MM.1S (cell line): ENCODE measurements around the gene LRRK1.

Experiments used
- DNase-seq: peaks from one replicate; pipeline ENCODE4 v3.0.0-alpha.2; 2015
- H2AFZ ChIP-seq: fragments of 300-600 bp; sonication (generic); 2 replicates; pipeline ENCODE4 v1.6.0; 2016; ENCODE audit warnings: antibody characterized with exemption, low read length
- H3F3A ChIP-seq: fragments of 300-600 bp; sonication (generic); 2 replicates; pipeline ENCODE4 v1.6.1; 2016; ENCODE audit warnings: mild to moderate bottlenecking, antibody characterized with exemption, low read length, moderate library complexity, mixed read lengths; ENCODE audit not compliant: insufficient read depth
- H3K27ac ChIP-seq: fragments of 300-600 bp; sonication (generic); 2 replicates; pipeline ENCODE4 v1.5.1; 2016; ENCODE audit warnings: mild to moderate bottlenecking, low read length
- H3K27me3 ChIP-seq: fragments of 300-600 bp; sonication (generic); replicated peaks from 2 replicates; pipeline ENCODE4 v1.6.0; 2016; ENCODE audit warnings: low read length; ENCODE audit not compliant: insufficient read depth
- H3K36me3 ChIP-seq: fragments of 300-600 bp; sonication (generic); replicated peaks from 2 replicates; pipeline ENCODE4 v1.6.1; 2016; ENCODE audit warnings: mild to moderate bottlenecking, low read length, mixed read lengths; ENCODE audit not compliant: insufficient read depth
- H3K4me1 ChIP-seq: fragments of 300-600 bp; sonication (generic); 2 replicates; pipeline ENCODE4 v1.6.1; 2016; ENCODE audit warnings: low read length, mixed read lengths
- H3K4me2 ChIP-seq: fragments of 300-600 bp; sonication (generic); 2 replicates; pipeline ENCODE4 v1.6.0; 2016; ENCODE audit warnings: low read depth, low read length
- H3K4me3 ChIP-seq: fragments of 300-600 bp; sonication (generic); 2 replicates; pipeline ENCODE4 v1.5.1; 2016; ENCODE audit warnings: low read length, mixed read lengths
- H3K79me2 ChIP-seq: fragments of 300-600 bp; sonication (generic); 2 replicates; pipeline ENCODE4 v1.6.1; 2016; ENCODE audit warnings: mixed run types, low read length, mixed read lengths
- H3K9ac ChIP-seq: fragments of 300-600 bp; sonication (generic); 2 replicates; pipeline ENCODE4 v1.6.1; 2016; ENCODE audit warnings: low read length, mixed read lengths
- H3K9me2 ChIP-seq: fragments of 300-600 bp; sonication (generic); replicated peaks from 2 replicates; pipeline ENCODE4 v1.6.1; 2016; ENCODE audit warnings: mild to moderate bottlenecking, low read length, mixed read lengths; ENCODE audit not compliant: insufficient read depth
- H3K9me3 ChIP-seq: fragments of 300-600 bp; sonication (generic); replicated peaks from 2 replicates; pipeline ENCODE4 v1.6.1; 2016; ENCODE audit warnings: mild to moderate bottlenecking, low read length, mixed read lengths; ENCODE audit not compliant: insufficient read depth
- H4K20me1 ChIP-seq: fragments of 300-600 bp; sonication (generic); 2 replicates; pipeline ENCODE4 v1.6.1; 2016; ENCODE audit warnings: mild to moderate bottlenecking, low read length, moderate library complexity, mixed read lengths; ENCODE audit not compliant: insufficient read depth
- EZH2 ChIP-seq: fragments of 300-600 bp; sonication (generic); optimal IDR thresholded peaks from 2 replicates; pipeline ENCODE3; 2017; ENCODE audit warnings: low read depth, mild to moderate bottlenecking, antibody characterized with exemption, low read length, mixed read lengths
- EZH2phosphoT487 ChIP-seq: fragments of 300-600 bp; sonication (generic); IDR thresholded peaks from 2 replicates; pipeline ENCODE4 v1.6.1; 2018; ENCODE audit warnings: antibody characterized with exemption, low read length
- TF ChIP-seq, protein P1 (sequence below): fragments of 300-600 bp; sonication (generic); IDR thresholded peaks from 2 replicates; pipeline ENCODE4 v1.5.1; 2016; ENCODE audit warnings: antibody characterized with exemption, low read length, mixed read lengths

Gene LRRK1

GRCh38 chr15:101009176-101009575 lies 90.0 kb downstream of the LRRK1 start:
- Histone ChIP-seq H3K4me1 (peaks cover 8% of the 10 kb centered on the region; the same call in 1 of the 2 replicates), H3F3A (no peaks in the 10 kb centered on the region), H3K36me3 (no peaks in the 10 kb centered on the region), H3K27me3 (no peaks in the 10 kb centered on the region), H3K4me2 (peak overlapping the region; percentile 61; the same call in 1 of the 2 replicates), H4K20me1 (no peaks in the 10 kb centered on the region), H3K27ac (no peak overlapping the region), H3K9me3 (no peaks in the 10 kb centered on the region), H2AFZ (no peak overlapping the region), H3K4me3 (no peak overlapping the region), H3K9me2 (no peaks in the 10 kb centered on the region), H3K9ac (no peak overlapping the region), H3K79me2 (no peaks in the 10 kb centered on the region)
- DNase-seq = no peak
- TF ChIP-seq, protein P1, sequence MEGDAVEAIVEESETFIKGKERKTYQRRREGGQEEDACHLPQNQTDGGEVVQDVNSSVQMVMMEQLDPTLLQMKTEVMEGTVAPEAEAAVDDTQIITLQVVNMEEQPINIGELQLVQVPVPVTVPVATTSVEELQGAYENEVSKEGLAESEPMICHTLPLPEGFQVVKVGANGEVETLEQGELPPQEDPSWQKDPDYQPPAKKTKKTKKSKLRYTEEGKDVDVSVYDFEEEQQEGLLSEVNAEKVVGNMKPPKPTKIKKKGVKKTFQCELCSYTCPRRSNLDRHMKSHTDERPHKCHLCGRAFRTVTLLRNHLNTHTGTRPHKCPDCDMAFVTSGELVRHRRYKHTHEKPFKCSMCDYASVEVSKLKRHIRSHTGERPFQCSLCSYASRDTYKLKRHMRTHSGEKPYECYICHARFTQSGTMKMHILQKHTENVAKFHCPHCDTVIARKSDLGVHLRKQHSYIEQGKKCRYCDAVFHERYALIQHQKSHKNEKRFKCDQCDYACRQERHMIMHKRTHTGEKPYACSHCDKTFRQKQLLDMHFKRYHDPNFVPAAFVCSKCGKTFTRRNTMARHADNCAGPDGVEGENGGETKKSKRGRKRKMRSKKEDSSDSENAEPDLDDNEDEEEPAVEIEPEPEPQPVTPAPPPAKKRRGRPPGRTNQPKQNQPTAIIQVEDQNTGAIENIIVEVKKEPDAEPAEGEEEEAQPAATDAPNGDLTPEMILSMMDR = no peak

GRCh38 chr15:101010781-101011180 lies 91.6 kb downstream of the LRRK1 start:
- Histone ChIP-seq H3K27ac (no peak overlapping the region), H3K36me3 (no peaks in the 10 kb centered on the region), H3K9ac (no peak overlapping the region), H2AFZ (no peak overlapping the region), H3K9me3 (no peaks in the 10 kb centered on the region), H3K4me2 (no peak overlapping the region), H3K4me1 (peaks cover 8% of the 10 kb centered on the region; the same call in 1 of the 2 replicates), H3K27me3 (no peaks in the 10 kb centered on the region), H3K79me2 (no peaks in the 10 kb centered on the region), H3K4me3 (no peak overlapping the region), H3F3A (no peaks in the 10 kb centered on the region), H3K9me2 (no peaks in the 10 kb centered on the region), H4K20me1 (no peaks in the 10 kb centered on the region)
- no peak for DNase-seq
- TF ChIP-seq EZH2phosphoT487 = no peak
- TF ChIP-seq, protein P1 = no peak
- no peak for TF ChIP-seq EZH2

DNA sequence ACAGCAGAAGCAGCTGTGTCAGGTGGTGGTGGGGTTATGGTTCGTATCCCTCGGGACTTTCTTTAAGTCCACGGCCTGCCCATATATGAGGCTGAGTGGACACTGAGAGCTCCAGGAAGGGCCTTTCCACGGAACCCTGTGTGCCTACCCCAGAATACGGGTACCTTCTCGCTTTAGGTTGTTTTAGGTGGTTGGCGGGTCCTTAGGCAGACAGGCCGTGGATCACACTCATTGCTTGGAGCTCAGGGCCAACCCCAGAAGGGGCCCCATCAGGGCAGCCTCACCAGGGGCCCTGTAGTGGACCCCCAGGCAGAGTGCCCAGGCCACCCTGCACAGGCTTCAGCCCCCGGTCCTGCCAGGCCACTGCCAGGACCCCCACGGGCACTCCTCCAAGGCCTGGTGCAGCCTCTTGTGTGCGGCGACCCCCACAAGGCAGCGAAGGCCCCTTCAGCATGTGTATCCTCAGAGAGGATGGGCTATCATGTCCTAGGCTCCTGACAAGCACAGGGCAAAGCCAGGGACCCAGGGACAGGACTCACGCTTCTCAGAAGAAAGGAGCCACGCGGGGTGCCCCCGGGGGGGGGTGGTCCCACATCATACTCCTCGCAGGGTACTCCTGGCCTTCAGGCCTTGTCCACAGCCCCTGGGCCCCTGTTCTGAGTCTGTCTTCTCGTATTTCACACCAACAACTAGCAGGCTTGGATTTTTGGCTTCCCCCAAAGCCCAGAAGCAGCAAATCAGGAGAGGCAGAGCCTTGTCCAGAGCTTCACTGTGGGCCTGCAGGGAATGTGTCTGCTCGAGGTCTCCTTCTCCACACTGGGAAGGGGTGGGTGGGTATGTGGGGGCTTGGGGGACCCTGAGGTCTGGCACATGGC lies 93.4 kb downstream of the LRRK1 start:
- H4K20me1 ChIP-seq = no peaks in the 10 kb centered on the region
- H3K27ac ChIP-seq = no peak overlapping the region
- H3K9me2 ChIP-seq = no peaks in the 10 kb centered on the region
- no peak overlapping the region for H2AFZ ChIP-seq
- H3K4me2 ChIP-seq = no peak overlapping the region
- no peak for DNase-seq
- H3F3A ChIP-seq = no peaks in the 10 kb centered on the region
- no peaks in the 10 kb centered on the region for H3K27me3 ChIP-seq
- no peak overlapping the region for H3K9ac ChIP-seq
- H3K4me3 ChIP-seq = no peak overlapping the region
- H3K36me3 ChIP-seq = no peaks in the 10 kb centered on the region
- TF ChIP-seq, protein P1 = no peak
- no peak for TF ChIP-seq EZH2phosphoT487
- H3K4me1 ChIP-seq = peaks cover 4% of the 10 kb centered on the region; the same call in 1 of the 2 replicates
- no peaks in the 10 kb centered on the region for H3K9me3 ChIP-seq
- H3K79me2 ChIP-seq = no peaks in the 10 kb centered on the region
